GM12878 (cell line): ENCODE data around the gene MAD2L1BP. TPM values are rescaled to one million over a fixed set of nuclear protein-coding genes. Genes with fewer than 3 reads are reported as not detected.

ENCODE experiments used
- polyA plus RNA-seq, 11 experiments: library from polyadenylated mRNA; depleted of rRNA in 4 of 11; unstranded in 6 of 11; stranded (reverse) in 5 of 11; fragments of >200 nt; fragmentation: Nextera tagmentation in 4 of 11; fragmentation: Illumina TruSeq in 1 of 11; extraction: Ambion mirVana in 4 of 11; extraction: Trizol in 1 of 11; gene quantifications; 1 replicate in 1 of 11; 2 replicates in 10 of 11; pipeline versions ENCODE4 v1.2.1 to v1.2.3, GENCODE V29; 2011 to 2016; ENCODE audit warnings: inconsistent platforms in 2 of 11, missing spikeins in 2 of 11, low read depth in 1 of 11
- total RNA-seq, 4 experiments: library from RNA; depleted of rRNA in 3 of 4; stranded (reverse); fragments of >200 nt in 3 of 4; fragmentation: Illumina TruSeq in 1 of 4; extraction: Trizol in 1 of 4; gene quantifications; 2 replicates each; pipeline versions ENCODE4 v1.2.1 to v1.2.3, GENCODE V29; 2013 to 2021

Gene MAD2L1BP
- total and polyA plus RNA-seq, 10 of the 15 experiments (the other 5 are each of a cell fraction or from before 2014, with no cell fraction given) = 39.2 to 155 (median 60.3) TPM

Other genes with a start within 250 kb of the MAD2L1BP start
Only the 7 nearest of the 12 such genes appear.
- 45.0 and 46.5 TPM in 2 replicates for gene YIPF3, start 118.9 kb upstream of the MAD2L1BP start, total RNA-seq (2014; rRNA removed)
- gene YIPF3, start 118.9 kb upstream of the MAD2L1BP start, total RNA-seq (2014; rRNA removed; fragmentation: Illumina TruSeq; extraction: Trizol) = 20.2 and 20.5 TPM in 2 replicates
- gene YIPF3, start 118.9 kb upstream of the MAD2L1BP start, total RNA-seq (2021) = 43.0 and 47.6 TPM in 2 replicates
- 38.2 and 88.8 TPM in 2 replicates for gene YIPF3, start 118.9 kb upstream of the MAD2L1BP start, polyA plus RNA-seq (2011; rRNA removed)
- gene YIPF3, start 118.9 kb upstream of the MAD2L1BP start, polyA plus RNA-seq (2014; fragmentation: Illumina TruSeq; extraction: Trizol) = 33.5 and 42.4 TPM in 2 replicates
- 10 to 100 TPM; 25.0 to 29.8 TPM for gene YIPF3, start 118.9 kb upstream of the MAD2L1BP start, polyA plus RNA-seq (2014; fragmentation: Nextera tagmentation; extraction: Ambion mirVana)
- 36.6 and 44.3 TPM in 2 replicates for gene YIPF3, start 118.9 kb upstream of the MAD2L1BP start, polyA plus RNA-seq (2014; rRNA removed)
- 10 to 100 TPM; 60.4 TPM for gene YIPF3, start 118.9 kb upstream of the MAD2L1BP start, polyA plus RNA-seq (2016; fragmentation: Nextera tagmentation; extraction: Ambion mirVana)
- 40.0 and 42.8 TPM in 2 replicates for gene POLR1C, start 118.8 kb upstream of the MAD2L1BP start, total RNA-seq (2014; rRNA removed)
- 39.0 and 40.7 TPM in 2 replicates for gene POLR1C, start 118.8 kb upstream of the MAD2L1BP start, total RNA-seq (2014; rRNA removed; fragmentation: Illumina TruSeq; extraction: Trizol)
- gene POLR1C, start 118.8 kb upstream of the MAD2L1BP start, total RNA-seq (2021) = 48.9 and 51.2 TPM in 2 replicates
- gene POLR1C, start 118.8 kb upstream of the MAD2L1BP start, polyA plus RNA-seq (2011; rRNA removed) = 93.5 and 108 TPM in 2 replicates
- 63.9 and 96.9 TPM in 2 replicates for gene POLR1C, start 118.8 kb upstream of the MAD2L1BP start, polyA plus RNA-seq (2014; fragmentation: Illumina TruSeq; extraction: Trizol)
- 100 to 1,000 TPM; 164 to 180 TPM for gene POLR1C, start 118.8 kb upstream of the MAD2L1BP start, polyA plus RNA-seq (2014; fragmentation: Nextera tagmentation; extraction: Ambion mirVana)
- 51.2 and 53.9 TPM in 2 replicates for gene POLR1C, start 118.8 kb upstream of the MAD2L1BP start, polyA plus RNA-seq (2014; rRNA removed)
- gene POLR1C, start 118.8 kb upstream of the MAD2L1BP start, polyA plus RNA-seq (2016; fragmentation: Nextera tagmentation; extraction: Ambion mirVana) = 10 to 100 TPM; 68.5 to 72.1 TPM
- gene XPO5, start 59.8 kb upstream of the MAD2L1BP start, total RNA-seq (2014; rRNA removed) = 42.1 and 55.9 TPM in 2 replicates
- 33.3 and 34.3 TPM in 2 replicates for gene XPO5, start 59.8 kb upstream of the MAD2L1BP start, total RNA-seq (2014; rRNA removed; fragmentation: Illumina TruSeq; extraction: Trizol)
- gene XPO5, start 59.8 kb upstream of the MAD2L1BP start, total RNA-seq (2021) = 56.9 and 76.0 TPM in 2 replicates
- 56.8 and 68.5 TPM in 2 replicates for gene XPO5, start 59.8 kb upstream of the MAD2L1BP start, polyA plus RNA-seq (2011; rRNA removed)
- 40.2 and 48.0 TPM in 2 replicates for gene XPO5, start 59.8 kb upstream of the MAD2L1BP start, polyA plus RNA-seq (2014; fragmentation: Illumina TruSeq; extraction: Trizol)
- 10 to 100 TPM; 11.3 to 21.7 TPM for gene XPO5, start 59.8 kb upstream of the MAD2L1BP start, polyA plus RNA-seq (2014; fragmentation: Nextera tagmentation; extraction: Ambion mirVana)
- 41.0 and 41.1 TPM in 2 replicates for gene XPO5, start 59.8 kb upstream of the MAD2L1BP start, polyA plus RNA-seq (2014; rRNA removed)
- 10 to 100 TPM; 38.2 to 49.6 TPM for gene XPO5, start 59.8 kb upstream of the MAD2L1BP start, polyA plus RNA-seq (2016; fragmentation: Nextera tagmentation; extraction: Ambion mirVana)
- 16.5 and 17.8 TPM in 2 replicates for gene POLH, start 59.7 kb upstream of the MAD2L1BP start, total RNA-seq (2014; rRNA removed)
- gene POLH, start 59.7 kb upstream of the MAD2L1BP start, total RNA-seq (2014; rRNA removed; fragmentation: Illumina TruSeq; extraction: Trizol) = 16.2 and 17.7 TPM in 2 replicates
- gene POLH, start 59.7 kb upstream of the MAD2L1BP start, total RNA-seq (2021) = 22.8 and 28.0 TPM in 2 replicates
- gene POLH, start 59.7 kb upstream of the MAD2L1BP start, polyA plus RNA-seq (2011; rRNA removed) = 33.6 and 43.4 TPM in 2 replicates
- gene POLH, start 59.7 kb upstream of the MAD2L1BP start, polyA plus RNA-seq (2014; fragmentation: Illumina TruSeq; extraction: Trizol) = 19.6 and 19.7 TPM in 2 replicates
- 1 to 10 TPM; 5.5 to 6.3 TPM for gene POLH, start 59.7 kb upstream of the MAD2L1BP start, polyA plus RNA-seq (2014; fragmentation: Nextera tagmentation; extraction: Ambion mirVana)
- gene POLH, start 59.7 kb upstream of the MAD2L1BP start, polyA plus RNA-seq (2014; rRNA removed) = 12.3 and 13.1 TPM in 2 replicates
- gene POLH, start 59.7 kb upstream of the MAD2L1BP start, polyA plus RNA-seq (2016; fragmentation: Nextera tagmentation; extraction: Ambion mirVana) = 10 to 100 TPM; 23.5 to 26.0 TPM
- gene GTPBP2, start 6.6 kb upstream of the MAD2L1BP start, total RNA-seq (2014; rRNA removed) = 47.1 and 52.9 TPM in 2 replicates
- gene GTPBP2, start 6.6 kb upstream of the MAD2L1BP start, total RNA-seq (2014; rRNA removed; fragmentation: Illumina TruSeq; extraction: Trizol) = 32.4 and 34.0 TPM in 2 replicates
- 46.0 and 50.3 TPM in 2 replicates for gene GTPBP2, start 6.6 kb upstream of the MAD2L1BP start, total RNA-seq (2021)
- gene GTPBP2, start 6.6 kb upstream of the MAD2L1BP start, polyA plus RNA-seq (2011; rRNA removed) = 51.3 and 63.4 TPM in 2 replicates
- gene GTPBP2, start 6.6 kb upstream of the MAD2L1BP start, polyA plus RNA-seq (2014; fragmentation: Illumina TruSeq; extraction: Trizol) = 47.9 and 51.6 TPM in 2 replicates
- 10 to 100 TPM; 11.8 to 18.2 TPM for gene GTPBP2, start 6.6 kb upstream of the MAD2L1BP start, polyA plus RNA-seq (2014; fragmentation: Nextera tagmentation; extraction: Ambion mirVana)
- 50.9 and 51.5 TPM in 2 replicates for gene GTPBP2, start 6.6 kb upstream of the MAD2L1BP start, polyA plus RNA-seq (2014; rRNA removed)
- gene GTPBP2, start 6.6 kb upstream of the MAD2L1BP start, polyA plus RNA-seq (2016; fragmentation: Nextera tagmentation; extraction: Ambion mirVana) = 1 to 10 TPM; 5.9 to 6.0 TPM
- not detected in 2 replicates for gene RSPH9, start 9.2 kb downstream of the MAD2L1BP start, total RNA-seq (2014; rRNA removed)
- gene RSPH9, start 9.2 kb downstream of the MAD2L1BP start, total RNA-seq (2014; rRNA removed; fragmentation: Illumina TruSeq; extraction: Trizol) = not detected in 2 replicates
- gene RSPH9, start 9.2 kb downstream of the MAD2L1BP start, total RNA-seq (2021) = not detected in 2 replicates
- gene RSPH9, start 9.2 kb downstream of the MAD2L1BP start, polyA plus RNA-seq (2011; rRNA removed) = not detected in 2 replicates
- gene RSPH9, start 9.2 kb downstream of the MAD2L1BP start, polyA plus RNA-seq (2014; fragmentation: Illumina TruSeq; extraction: Trizol) = not detected in 2 replicates
- under 1 TPM; 0.26 to 0.31 TPM for gene RSPH9, start 9.2 kb downstream of the MAD2L1BP start, polyA plus RNA-seq (2014; fragmentation: Nextera tagmentation; extraction: Ambion mirVana)
- gene RSPH9, start 9.2 kb downstream of the MAD2L1BP start, polyA plus RNA-seq (2014; rRNA removed) = 0.06 TPM in 1 of 2 replicates, not detected in the other
- under 1 TPM; 0.40 to 0.63 TPM for gene RSPH9, start 9.2 kb downstream of the MAD2L1BP start, polyA plus RNA-seq (2016; fragmentation: Nextera tagmentation; extraction: Ambion mirVana)
- 99.5 and 105 TPM in 2 replicates for gene MRPS18A, start 52.0 kb downstream of the MAD2L1BP start, total RNA-seq (2014; rRNA removed)
- gene MRPS18A, start 52.0 kb downstream of the MAD2L1BP start, total RNA-seq (2014; rRNA removed; fragmentation: Illumina TruSeq; extraction: Trizol) = 75.7 and 81.6 TPM in 2 replicates
- gene MRPS18A, start 52.0 kb downstream of the MAD2L1BP start, total RNA-seq (2021) = 65.3 and 66.3 TPM in 2 replicates
- gene MRPS18A, start 52.0 kb downstream of the MAD2L1BP start, polyA plus RNA-seq (2011; rRNA removed) = 48.9 and 85.2 TPM in 2 replicates
- gene MRPS18A, start 52.0 kb downstream of the MAD2L1BP start, polyA plus RNA-seq (2014; fragmentation: Illumina TruSeq; extraction: Trizol) = 67.3 and 104 TPM in 2 replicates
- 100 to 1,000 TPM; 105 to 158 TPM for gene MRPS18A, start 52.0 kb downstream of the MAD2L1BP start, polyA plus RNA-seq (2014; fragmentation: Nextera tagmentation; extraction: Ambion mirVana)
- 99.7 and 112 TPM in 2 replicates for gene MRPS18A, start 52.0 kb downstream of the MAD2L1BP start, polyA plus RNA-seq (2014; rRNA removed)
- 10 to 100 TPM; 88.6 to 97.8 TPM for gene MRPS18A, start 52.0 kb downstream of the MAD2L1BP start, polyA plus RNA-seq (2016; fragmentation: Nextera tagmentation; extraction: Ambion mirVana)